ENCODE results near the gene UCN.
"Not testable (repeated sequence)": the region's sequence is repeated elsewhere in the genome, so short reads cannot be mapped to it uniquely, and the experiment has no call there.

Gene UCN

DNA sequence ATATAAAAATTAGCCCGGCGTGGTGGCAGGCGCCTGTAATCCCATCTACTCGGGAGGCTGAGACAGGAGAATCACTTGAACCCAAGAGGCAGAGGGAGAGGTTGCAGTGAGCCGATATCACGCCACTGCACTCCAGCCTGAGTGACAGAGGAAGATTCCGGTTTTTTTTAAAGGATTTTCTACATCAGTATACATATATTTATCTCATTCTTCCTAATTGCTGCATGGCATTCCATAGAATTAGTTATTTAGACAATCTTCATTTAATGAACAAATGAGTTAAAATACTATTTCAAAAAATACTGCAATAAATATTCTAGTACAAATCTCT is 46.3 kb upstream of the UCN start:
- 0 out of 2 replicates have a peak, but pooled peaks cover 2% of the 10 kb centered on the region for H3F3A ChIP-seq (ENCODE audit: low read depth)
- H3K79me2 ChIP-seq (ENCODE audit: insufficient read depth, low read length), result peaks cover 85% of the 10 kb centered on the region
- H3K27me3 ChIP-seq (ENCODE audit: insufficient read depth, low read length, poor library complexity, severe bottlenecking), result no peaks in the 10 kb centered on the region
- H4K20me1 ChIP-seq (ENCODE audit: insufficient read depth, low read length, poor library complexity, severe bottlenecking), result peaks cover 26% of the 10 kb centered on the region
- peaks cover 26% of the 10 kb centered on the region for H3K4me1 ChIP-seq (ENCODE audit: insufficient read depth, low read length, poor library complexity, severe bottlenecking)
- TF ChIP-seq EZH2phosphoT487 (IDR thresholded peaks at IDR 0.05; ENCODE audit: borderline replicate concordance), result no peak
- TF ChIP-seq, protein P1, sequence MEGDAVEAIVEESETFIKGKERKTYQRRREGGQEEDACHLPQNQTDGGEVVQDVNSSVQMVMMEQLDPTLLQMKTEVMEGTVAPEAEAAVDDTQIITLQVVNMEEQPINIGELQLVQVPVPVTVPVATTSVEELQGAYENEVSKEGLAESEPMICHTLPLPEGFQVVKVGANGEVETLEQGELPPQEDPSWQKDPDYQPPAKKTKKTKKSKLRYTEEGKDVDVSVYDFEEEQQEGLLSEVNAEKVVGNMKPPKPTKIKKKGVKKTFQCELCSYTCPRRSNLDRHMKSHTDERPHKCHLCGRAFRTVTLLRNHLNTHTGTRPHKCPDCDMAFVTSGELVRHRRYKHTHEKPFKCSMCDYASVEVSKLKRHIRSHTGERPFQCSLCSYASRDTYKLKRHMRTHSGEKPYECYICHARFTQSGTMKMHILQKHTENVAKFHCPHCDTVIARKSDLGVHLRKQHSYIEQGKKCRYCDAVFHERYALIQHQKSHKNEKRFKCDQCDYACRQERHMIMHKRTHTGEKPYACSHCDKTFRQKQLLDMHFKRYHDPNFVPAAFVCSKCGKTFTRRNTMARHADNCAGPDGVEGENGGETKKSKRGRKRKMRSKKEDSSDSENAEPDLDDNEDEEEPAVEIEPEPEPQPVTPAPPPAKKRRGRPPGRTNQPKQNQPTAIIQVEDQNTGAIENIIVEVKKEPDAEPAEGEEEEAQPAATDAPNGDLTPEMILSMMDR (conservative IDR thresholded peaks at IDR 0.05; ENCODE audit: low read length), result no peak
- peak overlapping the region; percentile 94 for H3K9ac ChIP-seq (ENCODE audit: low read depth, low read length, poor library complexity, severe bottlenecking)
- no peaks in the 10 kb centered on the region for H3K9me2 ChIP-seq (replicated peaks; ENCODE audit: low read depth, low read length)
- H2AFZ ChIP-seq (ENCODE audit: low read length), result no peak overlapping the region
- peak overlapping the region; percentile 98 for H3K4me2 ChIP-seq (ENCODE audit: low read depth, low read length, poor library complexity, severe bottlenecking)
- no peaks in the 10 kb centered on the region for H3K36me3 ChIP-seq (ENCODE audit: insufficient read depth, low read length)
- H3K4me3 ChIP-seq (ENCODE audit: low read length, poor library complexity, severe bottlenecking), result peak overlapping the region; percentile 93
- no peaks in the 10 kb centered on the region for H3K9me3 ChIP-seq (ENCODE audit: insufficient read depth, low read depth, low read length)

DNA sequence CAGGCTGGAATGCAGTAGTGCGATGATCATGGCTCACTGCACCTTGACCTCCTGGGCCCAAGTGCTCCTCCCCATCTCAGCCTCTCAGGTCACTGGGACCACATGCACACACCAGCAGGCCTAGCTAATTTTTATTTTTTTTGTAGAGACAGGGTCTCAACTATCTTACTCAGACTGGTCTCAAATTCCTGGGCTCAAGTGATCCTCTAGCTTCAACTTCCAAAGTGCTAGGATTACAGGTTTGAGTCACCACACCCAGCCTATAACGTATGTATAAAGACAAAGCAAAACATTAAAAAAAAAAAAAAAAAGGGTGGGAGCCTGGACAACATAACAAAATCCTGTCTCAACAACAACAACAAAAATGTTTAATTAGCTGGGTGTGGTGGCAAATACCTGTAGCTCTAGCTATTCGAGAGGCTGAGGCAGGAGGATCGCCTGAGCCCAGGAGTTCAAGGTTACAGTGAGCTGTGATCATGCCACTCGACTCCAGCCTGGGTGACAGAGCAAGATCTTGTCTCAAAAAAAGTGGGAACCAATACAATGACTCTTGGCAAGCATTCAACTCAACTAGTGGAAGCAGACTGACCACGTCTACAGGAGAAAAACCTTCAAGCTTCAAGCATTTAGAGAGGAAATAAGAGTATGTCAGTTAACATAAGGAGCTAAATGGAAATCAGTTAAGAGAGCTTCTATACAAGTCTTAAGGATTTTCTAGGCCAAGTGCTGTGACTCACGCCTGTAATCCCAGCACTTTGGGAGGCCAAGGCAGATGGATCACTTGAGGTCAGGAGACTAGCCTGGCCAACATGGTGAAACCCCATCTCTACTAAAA is 45.7 kb upstream of the UCN start:
- 0 out of 2 replicates have a peak, but pooled peaks cover 2% of the 10 kb centered on the region for H3F3A ChIP-seq (ENCODE audit: low read depth)
- H3K27me3 ChIP-seq (ENCODE audit: insufficient read depth, low read length, poor library complexity, severe bottlenecking), result no peaks in the 10 kb centered on the region
- no peaks in the 10 kb centered on the region for H3K36me3 ChIP-seq (ENCODE audit: insufficient read depth, low read length)
- no peak overlapping the region for H3K9ac ChIP-seq (ENCODE audit: low read depth, low read length, poor library complexity, severe bottlenecking)
- peaks cover 89% of the 10 kb centered on the region for H3K79me2 ChIP-seq (ENCODE audit: insufficient read depth, low read length)
- no peaks in the 10 kb centered on the region for H3K9me2 ChIP-seq (replicated peaks; ENCODE audit: low read depth, low read length)
- H2AFZ ChIP-seq (ENCODE audit: low read length), result no peak overlapping the region
- H3K4me2 ChIP-seq (ENCODE audit: low read depth, low read length, poor library complexity, severe bottlenecking), result peak overlapping the region; percentile 98
- H4K20me1 ChIP-seq (ENCODE audit: insufficient read depth, low read length, poor library complexity, severe bottlenecking), result peaks cover 26% of the 10 kb centered on the region
- H3K4me1 ChIP-seq (ENCODE audit: insufficient read depth, low read length, poor library complexity, severe bottlenecking), result peaks cover 26% of the 10 kb centered on the region
- no peaks in the 10 kb centered on the region for H3K9me3 ChIP-seq (ENCODE audit: insufficient read depth, low read depth, low read length)
- TF ChIP-seq, protein P1 (conservative IDR thresholded peaks at IDR 0.05; ENCODE audit: low read length), result no peak
- no peak for TF ChIP-seq EZH2phosphoT487 (IDR thresholded peaks at IDR 0.05; ENCODE audit: borderline replicate concordance)
- peak overlapping the region; percentile 93 for H3K4me3 ChIP-seq (ENCODE audit: low read length, poor library complexity, severe bottlenecking)

DNA sequence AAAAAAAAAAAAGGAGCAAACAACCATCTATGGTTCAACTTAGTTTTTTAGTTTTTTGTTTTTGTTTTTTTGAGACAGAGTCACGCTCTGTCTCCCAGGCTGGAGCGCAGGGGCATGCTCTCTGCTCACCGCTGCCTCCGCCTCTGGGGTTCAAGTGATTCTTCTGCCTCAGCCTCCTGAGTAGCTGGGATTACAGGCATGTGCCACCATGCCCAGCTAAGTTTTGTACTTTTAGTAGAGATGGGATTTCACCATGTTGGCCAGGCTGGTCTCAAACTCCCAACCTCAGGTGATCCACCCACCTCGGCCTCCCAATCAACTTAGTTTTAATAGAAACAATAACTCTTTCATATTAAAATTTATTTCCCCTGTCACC is 45.1 kb upstream of the UCN start:
- not testable (repeated sequence) for H3K36me3 ChIP-seq (ENCODE audit: insufficient read depth, low read length); H3F3A ChIP-seq (ENCODE audit: low read depth); H3K4me3 ChIP-seq (ENCODE audit: low read length, poor library complexity, severe bottlenecking); H3K9me2 ChIP-seq (replicated peaks; ENCODE audit: low read depth, low read length); H3K27me3 ChIP-seq (ENCODE audit: insufficient read depth, low read length, poor library complexity, severe bottlenecking); H2AFZ ChIP-seq (ENCODE audit: low read length); H3K9me3 ChIP-seq (ENCODE audit: insufficient read depth, low read depth, low read length); H3K9ac ChIP-seq (ENCODE audit: low read depth, low read length, poor library complexity, severe bottlenecking)
- Histone ChIP-seq H4K20me1 (ENCODE audit: insufficient read depth, low read length, poor library complexity, severe bottlenecking) (peaks cover 26% of the 10 kb centered on the region), H3K79me2 (ENCODE audit: insufficient read depth, low read length) (peaks cover 88% of the 10 kb centered on the region), H3K4me1 (ENCODE audit: insufficient read depth, low read length, poor library complexity, severe bottlenecking) (peaks cover 26% of the 10 kb centered on the region), H3K4me2 (ENCODE audit: low read depth, low read length, poor library complexity, severe bottlenecking) (peak overlapping the region; percentile 98)
